Esophagus muscularis mucosa (tissue), 4 donors: ENCODE results near the gene ITM2C. TPM values are rescaled to one million over a fixed set of nuclear protein-coding genes. Genes with fewer than 3 reads are reported as not detected.

ENCODE experiments used
- DNase-seq: peaks from one replicate; pipeline ENCODE4 v3.0.0-alpha.2; 2017; ENCODE audit errors: extremely low spot score
- H3K27ac ChIP-seq, 4 donors: fragments of 200-600 bp; sonication (generic); replicated peaks in 1 of 4; 1 replicate in 3 of 4; 2 replicates in 1 of 4; pipeline ENCODE4 v1.5.1; 2016 to 2019; ENCODE audit warnings: mild to moderate bottlenecking in 1 of 4
- H3K27me3 ChIP-seq, 4 donors: fragments of 200-600 bp; sonication (generic); one replicate each; pipeline versions ENCODE4 v1.5.1 to v1.6.0; 2016 to 2019
- H3K36me3 ChIP-seq, 4 donors: fragments of 200-600 bp; sonication (generic); one replicate each; pipeline ENCODE4 v1.5.1; 2016 to 2019
- H3K4me1 ChIP-seq, 4 donors: fragments of 200-600 bp; sonication (generic); one replicate each; pipeline ENCODE4 v1.5.1; 2016 to 2019
- H3K4me3 ChIP-seq, 4 donors: fragments of 200-600 bp; sonication (generic); 1 replicate in 2 of 4; 2 replicates in 2 of 4; pipeline ENCODE4 v1.5.1; 2016 to 2019; ENCODE audit warnings: mild to moderate bottlenecking in 4 of 4, moderate library complexity in 1 of 4
- H3K9me3 ChIP-seq, 4 donors: fragments of 200-600 bp; sonication (generic); 1 replicate in 3 of 4; 2 replicates in 1 of 4; pipeline ENCODE4 v1.5.1; 2016 to 2019
- CTCF ChIP-seq, 3 experiments: fragments of 200-600 bp in 2 of 3; fragments of 450-650 bp in 1 of 3; sonication (generic) in 2 of 3; IDR thresholded peaks; one replicate each; pipeline ENCODE4 v1.5.1; 2017 to 2019; ENCODE audit warnings: antibody characterized with exemption in 3 of 3, mild to moderate bottlenecking in 2 of 3, moderate library complexity in 1 of 3
- EP300 ChIP-seq: sonication (generic); formaldehyde crosslinking; IDR thresholded peaks from one replicate; pipeline ENCODE4 v1.6.1; 2017; ENCODE audit warnings: antibody characterized with exemption
- POLR2A ChIP-seq: fragments of 450-650 bp; IDR thresholded peaks from one replicate; pipeline ENCODE4 v1.6.1; 2017; ENCODE audit warnings: antibody characterized with exemption, moderate library complexity, mild to moderate bottlenecking, low read depth
- POLR2AphosphoS5 ChIP-seq, 2 donors: sonication (generic); formaldehyde crosslinking; IDR thresholded peaks; one replicate each; pipeline ENCODE4 v1.6.1; 2017; ENCODE audit warnings: antibody characterized with exemption in 2 of 2
- WGBS: methylation state at CpG from one replicate; pipeline ENCODE4 v1.1.5; 2018; 5-methylcytosine and 5-hydroxymethylcytosine counted together
- intact Hi-C: fragments of 100-400 bp; cut with DNase I; formaldehyde crosslinking; loops from one replicate; pipeline ENCODE4 v1.15.1; 2023
- total RNA-seq, 4 donors: library from RNA; depleted of rRNA; stranded (reverse); fragments of >200 nt; gene quantifications; one replicate each; pipeline versions ENCODE4 v1.1.0 to v1.2.1, GENCODE V29; 2016

ITM2C gene
- total RNA-seq, 4 donors from 2014 or later: 84.0 to 145 (median 101) TPM

DNA sequence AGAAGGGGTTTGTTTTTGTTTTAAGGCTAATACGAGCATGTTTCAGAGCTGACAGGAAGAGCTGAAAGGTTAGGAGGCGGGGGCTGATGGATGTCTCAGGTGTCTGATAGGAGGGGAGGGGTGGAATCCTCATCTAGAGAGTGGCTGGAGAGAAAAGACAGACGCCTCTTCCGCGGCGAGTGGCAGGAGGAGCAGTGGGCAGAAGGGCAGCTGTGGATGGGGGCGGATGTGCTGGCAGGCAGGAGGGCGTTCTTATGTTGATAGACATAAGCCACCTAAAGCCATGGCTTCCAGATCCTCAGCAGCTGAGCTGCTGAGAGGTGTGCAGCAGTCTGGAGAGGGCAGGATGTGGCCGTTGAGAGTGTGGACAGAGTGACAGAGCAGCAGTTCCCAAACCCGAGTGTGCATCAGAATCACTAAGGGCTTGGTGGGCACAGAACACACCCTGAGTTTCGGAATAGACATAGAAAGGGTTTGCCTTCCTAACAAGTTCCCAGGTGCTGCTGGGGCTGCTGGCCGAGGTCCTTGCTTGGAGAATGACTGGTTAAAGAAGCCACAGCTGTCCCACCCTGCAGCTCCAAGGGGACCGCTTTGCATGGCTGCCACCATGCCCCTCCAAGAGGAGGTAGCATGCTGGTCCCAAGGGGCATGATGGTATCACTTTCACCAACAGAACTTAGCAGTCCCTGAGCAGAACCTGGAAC lies 3.0 kb upstream of the ITM2C start:
- WGBS: 52% methylated on average over 13 of the region's 13 CpGs
- intact Hi-C loops: no loop called here
- H3K9me3 ChIP-seq: no peaks in the 10 kb centered on the region
- TF ChIP-seq EP300: no peak
- TF ChIP-seq POLR2A: no peak
- no peak for TF ChIP-seq CTCF (IDR thresholded peaks at IDR 0.05)
- TF ChIP-seq POLR2AphosphoS5 (IDR thresholded peaks at IDR 0.05): no peak
- peaks cover 17 to 27% (median 24%) of the 10 kb centered on the region in 4 donors for H3K4me1 ChIP-seq
- H3K4me3 ChIP-seq: no peak overlapping the region
- peaks cover 0 to 5% (median 0%) of the 10 kb centered on the region in 4 donors for H3K27me3 ChIP-seq
- no peak overlapping the region for H3K27ac ChIP-seq
- no peaks in the 10 kb centered on the region for H3K36me3 ChIP-seq
- no peak for DNase-seq

GRCh38 chr2:230862292-230862691 lies 2.5 kb upstream of the ITM2C start:
- intact Hi-C loops: no loop called here
- peaks cover 0 to 4% (median 0%) of the 10 kb centered on the region in 4 donors for H3K27me3 ChIP-seq
- peaks cover 23 to 33% (median 30%) of the 10 kb centered on the region in 4 donors for H3K4me1 ChIP-seq
- DNase-seq: no peak
- no peaks in the 10 kb centered on the region for H3K9me3 ChIP-seq
- WGBS: 94% methylated on average over 5 of the region's 5 CpGs
- TF ChIP-seq EP300 (no peak), POLR2A (no peak), POLR2AphosphoS5 (IDR thresholded peaks at IDR 0.05) (no peak), CTCF (IDR thresholded peaks at IDR 0.05) (no peak)
- H3K36me3 ChIP-seq: no peaks in the 10 kb centered on the region
- no peak overlapping the region for H3K27ac ChIP-seq
- H3K4me3 ChIP-seq: no peak overlapping the region

DNA sequence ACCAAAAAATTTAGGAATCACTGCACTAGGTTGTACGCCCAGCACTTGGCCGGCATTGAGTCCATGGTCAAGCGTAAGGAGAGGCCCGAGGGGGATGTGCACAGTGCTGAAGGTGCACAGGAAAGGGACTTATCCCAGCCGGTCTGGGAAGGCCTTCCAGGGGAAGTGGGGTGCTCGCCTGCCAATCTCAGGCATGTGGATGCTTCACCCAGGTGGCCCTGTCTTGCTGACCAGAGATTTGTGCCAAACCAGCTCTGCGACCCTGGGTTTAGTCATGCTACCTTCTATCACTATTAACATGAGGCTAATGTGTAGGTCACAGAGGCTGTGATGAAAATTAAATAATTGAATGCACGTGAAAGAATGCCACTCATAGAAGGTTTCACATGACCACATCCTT lies 1.7 kb upstream of the ITM2C start:
- peaks cover 25 to 40% (median 37%) of the 10 kb centered on the region in 4 donors for H3K4me1 ChIP-seq
- H3K27ac ChIP-seq: no peak overlapping the region
- no peaks in the 10 kb centered on the region for H3K9me3 ChIP-seq
- no peak for TF ChIP-seq POLR2A
- no peak for TF ChIP-seq CTCF (IDR thresholded peaks at IDR 0.05)
- TF ChIP-seq POLR2AphosphoS5 (IDR thresholded peaks at IDR 0.05): no peak
- TF ChIP-seq EP300: no peak
- intact Hi-C loops: no loop called here
- WGBS: 81% methylated on average over 7 of the region's 8 CpGs
- no peak for DNase-seq
- no peaks in the 10 kb centered on the region for H3K36me3 ChIP-seq
- H3K4me3 ChIP-seq: no peak overlapping the region
- H3K27me3 ChIP-seq: no peaks in the 10 kb centered on the region

DNA sequence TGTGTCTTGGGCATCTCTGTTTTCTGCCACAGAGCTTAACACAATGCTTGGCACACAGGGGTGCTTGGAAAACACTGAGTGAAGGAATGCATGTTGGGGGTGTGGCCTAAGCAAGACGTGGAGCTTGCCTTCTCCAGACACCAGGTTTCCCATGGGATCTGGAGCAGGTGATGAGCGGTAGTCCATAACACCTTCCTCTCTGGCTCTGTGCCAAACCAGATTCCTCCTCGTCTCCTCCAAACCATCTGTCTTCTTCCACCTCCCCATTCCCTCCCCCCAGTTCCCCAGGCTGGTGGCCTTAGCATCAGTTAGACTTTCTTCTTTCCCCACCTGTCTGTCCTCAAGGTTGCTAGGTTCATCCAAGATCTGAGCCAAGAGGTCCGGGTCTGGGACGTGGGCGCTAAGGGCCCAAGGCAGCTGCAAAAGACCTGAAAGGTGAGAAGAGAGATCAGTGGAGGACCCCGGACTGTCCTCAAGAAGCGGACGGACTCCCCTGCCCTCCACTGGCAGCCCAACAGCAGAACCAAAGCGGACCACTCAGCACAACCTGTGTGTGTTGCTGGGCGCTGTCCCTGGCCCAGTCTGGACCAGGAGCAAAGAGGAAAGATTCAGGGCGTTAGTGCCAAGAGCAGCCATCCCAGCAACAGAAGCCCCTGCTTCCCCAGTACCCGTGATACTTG lies 1.2 kb upstream of the ITM2C start:
- Histone ChIP-seq H3K4me1 (peaks cover 31 to 46% (median 43%) of the 10 kb centered on the region in 4 donors), H3K36me3 (no peaks in the 10 kb centered on the region), H3K9me3 (no peaks in the 10 kb centered on the region), H3K4me3 (no peak overlapping the region), H3K27me3 (no peaks in the 10 kb centered on the region), H3K27ac (no peak overlapping the region)
- WGBS: 85% methylated on average over 13 of the region's 13 CpGs
- no peak for TF ChIP-seq POLR2A
- intact Hi-C loops: loop anchor here (2.0 kb wide), 1 partner anchor 49 kb away; no protein-coding TSS in a partner anchor
- DNase-seq: no peak

DNA sequence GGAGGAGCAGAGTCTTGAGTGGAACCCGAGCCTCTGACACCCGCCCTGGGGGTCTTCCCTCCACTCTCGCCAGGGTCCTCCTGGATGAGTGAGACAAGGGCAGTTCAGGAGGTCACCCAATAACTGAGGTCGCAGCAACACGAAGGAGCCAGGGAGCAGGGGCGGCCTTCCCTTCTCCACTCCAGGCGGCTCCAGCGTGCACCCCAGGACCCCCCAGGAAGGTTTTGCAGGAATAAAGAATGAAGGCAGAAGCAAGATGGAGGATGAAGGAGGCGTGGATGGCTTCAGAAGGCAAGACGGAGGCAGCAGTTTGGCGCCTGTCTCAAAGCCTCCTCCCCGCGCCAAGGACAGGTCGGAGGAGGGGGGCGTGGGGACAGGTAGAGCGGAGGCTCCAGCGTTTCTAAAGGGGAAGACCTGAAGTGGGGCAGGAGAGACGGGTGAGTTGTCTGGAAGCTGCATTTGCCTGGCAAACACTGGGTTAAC lies 579 bp upstream of the ITM2C start:
- Histone ChIP-seq H3K4me3 (peak overlapping the region; percentile 75 to 95 (median 78)), H3K27ac (peak overlapping the region in 2 of 4 donors; percentile 80 to 81), H3K9me3 (no peaks in the 10 kb centered on the region), H3K36me3 (no peaks in the 10 kb centered on the region), H3K27me3 (no peaks in the 10 kb centered on the region), H3K4me1 (peaks cover 35 to 52% (median 49%) of the 10 kb centered on the region in 4 donors)
- WGBS: 50% methylated on average over 18 of the region's 18 CpGs
- no peak for DNase-seq
- TF ChIP-seq POLR2A (no peak), EP300 (no peak), CTCF (IDR thresholded peaks at IDR 0.05) (no peak), POLR2AphosphoS5 (IDR thresholded peaks at IDR 0.05) (no peak)
- intact Hi-C loops: loop anchor here (2.0 kb wide), 1 partner anchor 49 kb away; no protein-coding TSS in a partner anchor
